Gastroesophageal sphincter (tissue), 4 donors: ENCODE results near the gene IQSEC3. TPM values are rescaled to one million over a fixed set of nuclear protein-coding genes. Genes with fewer than 3 reads are reported as not detected.

Experiments used
- ATAC-seq: fragments of 150-250 bp; one replicate; pipeline ENCODE4 v1.9.1; 2016; ENCODE audit warnings: mild to moderate bottlenecking, moderate library complexity
- H3K27ac ChIP-seq, 4 donors: fragments of 200-600 bp; sonication (generic) in 3 of 4; 1 replicate in 3 of 4; 2 replicates in 1 of 4; pipeline ENCODE4 v1.5.1; 2016 to 2019
- H3K27me3 ChIP-seq: fragments of 200-600 bp; sonication (generic); one replicate; pipeline ENCODE4 v1.5.1; 2019
- H3K36me3 ChIP-seq, 2 donors: fragments of 200-600 bp; sonication (generic); one replicate each; pipeline ENCODE4 v1.5.1; 2019; ENCODE audit warnings: control low read depth in 1 of 2
- H3K4me1 ChIP-seq, 3 donors: fragments of 200-600 bp; sonication (generic); 1 replicate in 2 of 3; 2 replicates in 1 of 3; pipeline ENCODE4 v1.5.1; 2016 to 2019; ENCODE audit warnings: control low read depth in 2 of 3
- H3K4me3 ChIP-seq, 2 donors: fragments of 200-600 bp; sonication (generic); one replicate each; pipeline ENCODE4 v1.5.1; 2019; ENCODE audit warnings: mild to moderate bottlenecking in 1 of 2, moderate library complexity in 1 of 2
- H3K9me3 ChIP-seq, 3 donors: fragments of 200-600 bp; sonication (generic); one replicate each; pipeline ENCODE4 v1.5.1; 2017 to 2019; ENCODE audit warnings: control low read depth in 2 of 3
- CTCF ChIP-seq, 4 experiments: fragments of 200-600 bp in 2 of 4; fragments of 450-650 bp in 2 of 4; sonication (generic) in 1 of 4; IDR thresholded peaks; one replicate each; pipeline ENCODE4 v1.5.1; 2017 to 2019; ENCODE audit warnings: antibody characterized with exemption in 4 of 4, mild to moderate bottlenecking in 2 of 4, moderate library complexity in 2 of 4
- EP300 ChIP-seq: sonication (generic); formaldehyde crosslinking; IDR thresholded peaks from one replicate; pipeline ENCODE4 v1.6.1; 2017; ENCODE audit warnings: antibody characterized with exemption, mild to moderate bottlenecking
- POLR2A ChIP-seq, 2 donors: fragments of 450-650 bp; IDR thresholded peaks; one replicate each; pipeline ENCODE4 v1.6.1; 2017; ENCODE audit warnings: antibody characterized with exemption in 2 of 2, mild to moderate bottlenecking in 2 of 2, moderate library complexity in 1 of 2
- POLR2AphosphoS5 ChIP-seq: sonication (generic); formaldehyde crosslinking; IDR thresholded peaks from one replicate; pipeline ENCODE4 v1.6.1; 2017; ENCODE audit warnings: antibody characterized with exemption
- WGBS, 2 donors: methylation state at CpG; one replicate each; pipeline ENCODE4 v1.1.5; 2018; ENCODE audit warnings: low coverage in 1 of 2; 5-methylcytosine and 5-hydroxymethylcytosine counted together
- total RNA-seq, 4 donors: library from RNA; depleted of rRNA; stranded (reverse); fragments of >200 nt; gene quantifications; one replicate each; pipeline ENCODE4 v1.1.0, GENCODE V29; 2016

The IQSEC3 gene
- total RNA-seq, 4 donors from 2014 or later, result 0.07 to 2.4 (median 0.57) TPM

GRCh38 chr12:144650-145284 lies 78.2 kb downstream of the IQSEC3 start:
- WGBS, 2 donors, result 86 to 90% methylated on average over 3 to 4 of the region's 5 CpGs
- no peak overlapping the region for H3K4me3 ChIP-seq
- H3K36me3 ChIP-seq, result no peaks in the 10 kb centered on the region
- no peak for ATAC-seq
- TF ChIP-seq CTCF (IDR thresholded peaks at IDR 0.05) (no peak), POLR2AphosphoS5 (no peak), EP300 (no peak), POLR2A (IDR thresholded peaks at IDR 0.05) (no peak)
- H3K27me3 ChIP-seq, result peaks cover 37% of the 10 kb centered on the region
- H3K27ac ChIP-seq, result no peak overlapping the region
- no peaks in the 10 kb centered on the region for H3K9me3 ChIP-seq
- peaks cover 0 to 7% (median 0%) of the 10 kb centered on the region in 3 donors for H3K4me1 ChIP-seq

DNA sequence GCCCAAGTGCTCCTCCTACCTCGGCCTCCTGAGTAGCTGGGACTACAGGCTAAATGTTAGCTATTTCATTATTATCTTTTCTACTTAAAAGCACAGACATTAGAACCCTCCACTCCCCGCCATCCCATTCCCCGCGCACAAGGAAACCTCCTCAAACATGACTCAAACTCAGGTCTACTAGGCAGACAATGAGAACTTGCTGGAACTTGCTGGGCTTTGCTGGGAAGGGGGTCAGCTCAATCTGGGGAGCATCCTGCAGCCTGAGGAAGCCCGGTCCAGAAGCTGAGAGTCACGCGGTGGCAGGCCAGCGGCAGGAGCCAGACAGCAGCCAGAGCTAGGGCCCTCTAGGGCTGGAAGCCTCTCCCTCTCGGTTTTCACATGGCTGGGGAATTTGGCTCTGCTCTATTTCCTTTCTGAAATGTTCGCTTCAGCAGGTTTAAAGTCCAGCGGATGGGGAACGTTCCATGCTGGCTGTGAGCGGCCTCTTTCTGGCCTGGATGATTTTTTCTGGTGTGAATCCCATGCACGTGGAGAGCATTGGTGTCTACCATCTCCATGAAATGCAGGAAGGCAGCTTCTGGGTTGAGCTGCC lies 78.9 kb downstream of the IQSEC3 start:
- WGBS, 2 donors, result 40 to 64% methylated on average over 2 to 10 of the region's 14 CpGs
- TF ChIP-seq POLR2AphosphoS5 (no peak), EP300 (no peak), POLR2A (IDR thresholded peaks at IDR 0.05) (no peak)
- H3K27ac ChIP-seq, result no peak overlapping the region
- no peaks in the 10 kb centered on the region for H3K36me3 ChIP-seq
- ATAC-seq, result no peak
- H3K9me3 ChIP-seq, result no peaks in the 10 kb centered on the region
- peaks cover 0 to 2% (median 0%) of the 10 kb centered on the region in 3 donors for H3K4me1 ChIP-seq
- H3K27me3 ChIP-seq, result peaks cover 34% of the 10 kb centered on the region
- H3K4me3 ChIP-seq, result no peak overlapping the region

GRCh38 chr12:147242-147641 lies 80.7 kb downstream of the IQSEC3 start:
- Histone ChIP-seq H3K4me1 (no peaks in the 10 kb centered on the region), H3K36me3 (no peaks in the 10 kb centered on the region), H3K9me3 (no peaks in the 10 kb centered on the region), H3K4me3 (no peak overlapping the region), H3K27ac (no peak overlapping the region), H3K27me3 (peaks cover 28% of the 10 kb centered on the region)
- no peak for ATAC-seq
- TF ChIP-seq CTCF (IDR thresholded peaks at IDR 0.05), result no peak
- TF ChIP-seq EP300, result no peak
- no peak for TF ChIP-seq POLR2AphosphoS5
- no peak for TF ChIP-seq POLR2A (IDR thresholded peaks at IDR 0.05)
- WGBS, 2 donors, result 86% methylated on average over 5 of the region's 9 CpGs; no CpG with 5 or more reads in 1 of the 2 donors

DNA sequence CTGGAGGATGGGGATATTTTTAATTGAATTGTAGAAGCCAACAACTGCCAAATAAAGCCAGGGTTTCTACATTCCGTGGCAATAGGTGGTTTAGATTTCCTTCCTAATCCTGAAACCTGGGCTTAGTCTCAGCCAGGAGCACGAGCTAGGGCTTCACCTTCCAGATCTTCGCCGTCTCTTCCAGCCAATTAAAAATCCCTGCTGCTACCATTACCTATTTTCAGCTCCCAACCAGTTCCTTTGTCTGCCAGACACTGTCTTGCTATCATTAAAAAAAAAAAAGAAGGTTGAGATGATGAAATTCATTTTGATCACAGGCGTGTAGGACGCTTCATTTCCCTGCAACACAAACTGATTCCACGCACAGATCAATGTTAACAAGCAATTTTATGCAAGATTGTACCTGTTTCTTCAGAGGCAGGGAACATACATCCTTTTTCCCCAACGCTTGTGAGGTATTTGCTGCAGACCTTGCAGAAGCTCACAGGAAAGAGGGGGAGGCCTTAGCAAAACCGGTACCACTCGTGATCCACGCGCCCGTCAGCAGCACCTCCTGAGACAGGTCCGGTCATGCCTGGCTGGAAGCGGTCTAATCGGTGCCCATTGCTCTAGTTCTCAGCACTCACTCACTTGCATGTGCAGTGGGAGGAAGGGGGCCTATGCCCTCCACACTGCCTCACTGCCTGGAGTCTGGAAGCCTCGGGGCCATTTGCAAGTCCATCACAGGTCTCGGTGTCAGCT lies 82.3 kb downstream of the IQSEC3 start:
- Histone ChIP-seq H3K27ac (no peak overlapping the region), H3K36me3 (no peaks in the 10 kb centered on the region), H3K4me1 (no peaks in the 10 kb centered on the region), H3K27me3 (peaks cover 33% of the 10 kb centered on the region), H3K9me3 (no peaks in the 10 kb centered on the region), H3K4me3 (no peak overlapping the region)
- 77 to 85% methylated on average over 7 to 16 of the region's 18 CpGs for WGBS, 2 donors
- no peak for TF ChIP-seq POLR2AphosphoS5
- no peak for TF ChIP-seq CTCF (IDR thresholded peaks at IDR 0.05)
- no peak for TF ChIP-seq POLR2A (IDR thresholded peaks at IDR 0.05)
- no peak for TF ChIP-seq EP300
- no peak for ATAC-seq

- H3K4me1 ChIP-seq, result no peaks in the 10 kb centered on the region
- no peak overlapping the region for H3K27ac ChIP-seq
- H3K4me3 ChIP-seq, result no peak overlapping the region
- no peak for ATAC-seq
- TF ChIP-seq POLR2AphosphoS5 (no peak), POLR2A (IDR thresholded peaks at IDR 0.05) (no peak), EP300 (no peak), CTCF (IDR thresholded peaks at IDR 0.05) (no peak)
- no peaks in the 10 kb centered on the region for H3K36me3 ChIP-seq
- 72 to 76% methylated on average over 4 to 5 of the region's 5 CpGs for WGBS, 2 donors
- H3K27me3 ChIP-seq, result peaks cover 58% of the 10 kb centered on the region
- H3K9me3 ChIP-seq, result no peaks in the 10 kb centered on the region
Measured at GRCh38 chr12:151579-151978, 85.0 kb downstream of the IQSEC3 start.
